ENCODE data around the gene KY.
"Not testable (repeated sequence)": the region's sequence is repeated elsewhere in the genome, so short reads cannot be mapped to it uniquely, and the experiment has no call there.

Gene KY

DNA sequence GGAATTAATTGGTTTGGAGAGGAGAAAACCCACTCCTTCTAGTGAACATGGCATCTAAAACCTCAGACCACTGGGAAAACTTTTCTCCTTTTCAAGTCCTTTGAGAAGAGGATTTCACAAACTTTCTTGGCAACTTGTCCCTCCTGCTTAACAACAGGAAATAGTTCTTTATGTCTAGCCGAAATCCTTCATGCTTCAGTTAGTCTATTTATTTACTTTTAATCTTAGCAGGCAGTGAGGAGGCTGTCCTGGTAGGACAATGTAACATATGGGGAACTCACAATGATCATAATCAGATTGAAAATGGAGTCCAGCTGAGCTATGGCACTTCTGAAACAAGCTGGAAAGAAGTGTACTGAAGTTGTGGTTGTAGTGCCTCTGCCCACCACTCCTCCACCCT lies 50.6 kb downstream of the KY start:
- peak in 1 of 2 experiments; percentile 31 for DNase-seq

DNA sequence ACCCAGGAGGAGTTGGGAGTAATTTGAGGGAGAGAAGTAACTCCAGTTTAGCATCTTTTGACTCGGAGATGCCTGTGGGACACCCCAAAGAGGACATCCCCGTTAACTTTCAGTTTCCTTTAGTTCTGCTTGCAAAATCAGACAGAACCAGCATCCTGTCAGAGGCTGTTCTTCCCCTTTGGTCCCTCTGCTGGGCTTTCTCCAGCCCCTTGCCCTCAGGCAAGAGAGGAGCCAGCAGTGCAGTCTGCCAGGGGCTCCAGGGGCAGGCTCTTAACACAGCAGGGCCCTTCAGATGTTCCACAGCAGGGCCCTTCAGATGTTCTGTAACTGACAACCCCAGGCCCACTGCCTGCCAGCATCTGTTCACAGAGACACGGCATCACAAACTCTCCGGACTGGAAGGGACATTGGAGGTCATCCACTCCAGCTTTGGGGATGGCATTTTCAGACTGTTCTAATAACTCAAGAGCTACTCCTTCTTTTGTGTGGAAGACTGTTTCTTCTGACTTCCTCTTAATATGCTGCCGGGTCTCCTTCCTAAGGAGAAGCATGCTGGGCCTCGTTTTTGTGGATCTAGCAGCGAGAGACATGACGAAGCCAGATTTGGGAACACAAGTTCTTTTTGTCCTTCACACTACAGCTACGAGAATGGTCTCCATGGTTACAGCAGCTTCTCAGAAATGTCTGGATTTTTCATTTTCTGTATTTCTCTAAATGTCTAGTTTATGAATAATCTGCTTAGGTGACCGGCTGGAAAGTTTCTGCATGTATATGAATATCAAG lies 51.9 kb downstream of the KY start:
- no peak for DNase-seq

DNA sequence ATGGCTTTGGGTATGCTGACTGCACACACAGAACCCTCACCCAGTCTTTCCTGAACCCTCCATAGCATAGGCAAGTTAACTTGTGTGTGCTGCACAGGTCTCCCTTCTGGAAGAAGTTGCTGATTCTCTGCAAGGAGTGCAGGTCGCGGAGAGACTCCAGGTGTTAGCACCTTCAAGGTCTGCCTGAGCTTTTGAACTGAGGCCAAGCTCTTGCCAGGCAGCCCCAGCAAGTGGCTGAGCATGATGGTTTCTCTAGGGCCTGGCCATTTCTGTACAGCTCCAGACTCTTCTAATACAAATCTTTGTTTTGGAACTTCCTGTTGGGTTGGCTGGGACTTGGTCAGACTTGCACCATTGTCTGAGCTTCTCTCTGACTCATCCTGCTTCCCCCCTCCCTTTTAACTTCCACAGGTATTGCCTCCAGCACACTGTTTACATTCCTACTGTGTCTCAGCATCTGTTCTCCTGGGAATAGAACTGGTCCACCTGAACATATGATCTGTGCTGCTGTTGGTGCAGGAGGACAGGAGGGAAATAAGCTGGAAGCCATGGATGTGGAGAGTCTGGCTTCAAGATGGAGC lies 53.3 kb downstream of the KY start:
- no peak for DNase-seq

GRCh38 chr3:134594986-134595385 lies 55.8 kb downstream of the KY start:
- DNase-seq, result not testable (repeated sequence)

GRCh38 chr3:134594331-134594741 lies 56.5 kb downstream of the KY start:
- DNase-seq, result no peak

DNA sequence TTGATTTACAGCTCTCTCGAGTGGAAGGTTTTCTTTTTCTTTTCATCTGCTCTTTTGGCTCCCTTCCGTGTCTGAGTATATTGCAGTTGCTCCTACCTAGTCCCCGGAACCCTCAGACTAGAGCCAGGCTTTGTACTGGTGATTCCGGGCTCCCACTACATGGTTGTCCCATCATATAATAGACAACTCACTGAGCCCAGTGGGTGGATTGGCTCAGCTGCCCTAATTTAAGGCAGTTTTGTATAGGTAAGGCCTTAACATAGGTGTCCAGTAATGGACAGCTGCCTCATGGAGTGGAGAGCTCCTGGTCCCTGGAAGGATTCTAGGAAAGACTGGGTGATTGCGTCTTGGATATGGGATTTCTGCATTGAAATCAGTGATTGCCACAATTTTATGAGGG lies 58.0 kb downstream of the KY start:
- no peak for DNase-seq

DNA sequence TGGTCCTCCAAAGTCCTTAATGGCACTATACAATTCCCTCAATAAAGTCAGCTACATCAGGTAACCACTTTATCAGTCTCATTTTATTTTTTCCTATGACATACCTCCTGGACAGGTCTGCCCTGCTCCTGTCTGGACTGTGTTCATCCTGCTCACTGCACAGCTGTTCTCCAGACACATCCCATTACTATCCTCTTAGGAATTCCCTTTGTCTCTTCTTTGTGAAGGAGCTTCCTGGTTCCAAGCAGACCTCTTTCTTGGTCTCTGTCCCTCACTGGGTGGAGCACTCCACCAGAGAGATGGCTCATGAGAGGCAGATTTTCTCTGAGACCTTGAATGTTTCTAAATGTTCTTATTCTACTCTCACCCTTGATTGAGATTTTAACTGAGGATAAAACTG lies 60.1 kb downstream of the KY start:
- DNase-seq, result no peak

GRCh38 chr3:134579141-134579665 lies 71.6 kb downstream of the KY start:
- no peak for DNase-seq

GRCh38 chr3:134576831-134577230 lies 74.0 kb downstream of the KY start:
- no peak for DNase-seq

GRCh38 chr3:134576426-134576825 lies 74.4 kb downstream of the KY start:
- no peak for DNase-seq

- DNase-seq, result not testable (repeated sequence)
These were observed 80.9 kb downstream of the KY start for GRCh38 chr3:134569899-134570298.

- no peak for DNase-seq
These were observed 82.0 kb downstream of the KY start for GRCh38 chr3:134568790-134569189.

- peak; percentile 73 to 81 for DNase-seq
These were observed 83.2 kb downstream of the KY start for GRCh38 chr3:134567605-134568004.

GRCh38 chr3:134564991-134565390 lies 85.8 kb downstream of the KY start:
- DNase-seq, result no peak

DNA sequence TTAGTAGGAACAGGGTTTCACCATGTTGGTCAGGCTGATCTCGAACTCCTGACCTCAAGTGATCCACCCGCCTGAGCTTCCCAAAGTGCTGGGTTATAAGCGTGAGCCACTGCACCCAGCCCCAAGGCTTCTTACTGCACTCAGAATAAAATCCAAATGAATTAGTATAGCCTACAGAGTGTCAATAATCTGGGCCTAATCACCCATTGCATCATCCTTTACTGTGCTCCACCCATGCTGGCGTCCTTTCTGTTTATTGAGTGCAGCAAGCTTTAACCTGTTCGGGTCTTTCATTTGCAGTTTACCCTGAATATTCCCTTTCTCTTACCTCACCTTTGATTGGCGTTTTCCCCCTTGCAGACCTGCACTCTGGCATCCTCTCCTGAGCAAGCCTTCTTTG lies 87.2 kb downstream of the KY start:
- no peak for DNase-seq

DNA sequence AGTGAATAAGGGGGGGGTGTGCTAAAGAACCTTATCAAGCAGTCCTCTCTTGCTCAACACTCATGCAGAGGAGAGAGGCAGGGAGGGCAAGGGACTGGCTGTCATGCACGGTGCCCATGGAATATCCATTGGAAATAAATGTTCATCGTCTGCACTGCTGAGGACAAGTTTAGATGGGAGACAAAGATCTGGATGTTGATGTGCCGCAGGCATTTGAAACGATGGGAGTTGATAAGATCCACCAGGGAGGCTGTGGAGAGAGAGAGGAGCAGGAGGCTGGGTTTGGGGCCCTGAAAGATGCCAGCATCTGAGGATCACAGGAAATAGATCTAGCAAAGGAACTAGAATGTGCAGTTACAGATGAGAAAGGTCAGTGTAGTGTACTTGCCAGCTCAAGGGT lies 88.8 kb downstream of the KY start:
- DNase-seq, result no peak

DNA sequence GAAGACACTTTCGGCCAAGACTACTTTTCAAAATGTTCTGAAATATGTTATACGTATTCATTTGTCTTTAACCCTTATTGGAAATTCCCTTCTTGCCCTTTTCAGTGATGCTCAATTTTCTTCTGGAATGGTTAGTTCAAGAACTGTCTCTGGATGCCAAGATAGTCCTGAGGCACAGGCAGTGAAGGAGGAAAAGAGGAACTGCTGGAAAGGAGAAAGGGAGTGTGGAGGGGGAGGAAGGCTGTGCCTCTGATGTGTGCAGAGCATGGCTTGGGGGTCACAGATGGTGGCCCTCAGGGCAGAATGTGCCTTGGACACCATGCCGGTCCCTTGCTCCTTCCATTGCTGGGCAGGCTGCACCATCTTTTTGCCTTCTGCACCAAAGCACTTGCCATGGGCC lies 91.2 kb downstream of the KY start:
- DNase-seq, result peak; percentile 7 to 9

Measured in Kasumi-1 (cell line).